Measurements from ENCODE around the gene RAB34. TPM values are rescaled to one million over a fixed set of nuclear protein-coding genes. Genes with fewer than 3 reads are reported as not detected.
"Not testable (repeated sequence)": the region's sequence is repeated elsewhere in the genome, so short reads cannot be mapped to it uniquely, and the experiment has no call there.

RAB34 gene
- total RNA-seq, 1 donor from 2014 or later: 22.2 TPM

- DNase-seq (ENCODE audit: low read depth in 2 of 2): peak in 1 of 2 donors; percentile 43
These were observed 29.0 kb upstream of the RAB34 start for GRCh38 chr17:28746611-28747050.

GRCh38 chr17:28745786-28746411 lies 28.2 kb upstream of the RAB34 start:
- no peak for DNase-seq (ENCODE audit: low read depth in 2 of 2)

GRCh38 chr17:28744972-28745785 lies 27.5 kb upstream of the RAB34 start:
- peak; percentile 48 to 65 for DNase-seq (ENCODE audit: low read depth in 2 of 2)

GRCh38 chr17:28744104-28744971 lies 26.7 kb upstream of the RAB34 start:
- DNase-seq (ENCODE audit: low read depth in 2 of 2): peak; percentile 39 to 52

GRCh38 chr17:28743243-28744103 lies 25.8 kb upstream of the RAB34 start, which contains the start of gene TRAF4:
Gene TRAF4, plus strand, starts transcription at chr17:28744011. Its CDS starts 102 bp downstream, at chr17:28744113.
- DNase-seq (ENCODE audit: low read depth in 2 of 2): peak; percentile 75 to 83

GRCh38 chr17:28741358-28742349 lies 24.0 kb upstream of the RAB34 start:
- DNase-seq (ENCODE audit: low read depth in 2 of 2): no peak

- no peak for DNase-seq (ENCODE audit: low read depth in 2 of 2)
These were observed 23.0 kb upstream of the RAB34 start for GRCh38 chr17:28740406-28741357.

GRCh38 chr17:28738680-28739384 lies 21.2 kb upstream of the RAB34 start:
- DNase-seq (ENCODE audit: low read depth in 2 of 2): no peak

- DNase-seq (ENCODE audit: low read depth in 2 of 2): no peak
These were observed 20.4 kb upstream of the RAB34 start for GRCh38 chr17:28737770-28738679.

GRCh38 chr17:28737316-28737715 lies 19.6 kb upstream of the RAB34 start:
- DNase-seq (ENCODE audit: low read depth in 2 of 2): no peak

GRCh38 chr17:28735913-28736769 lies 18.5 kb upstream of the RAB34 start:
- DNase-seq (ENCODE audit: low read depth in 2 of 2): not testable (repeated sequence)

- DNase-seq (ENCODE audit: low read depth in 2 of 2): no peak
These were observed 17.6 kb upstream of the RAB34 start for GRCh38 chr17:28735242-28735722.

GRCh38 chr17:28734712-28735241 lies 17.1 kb upstream of the RAB34 start:
- DNase-seq (ENCODE audit: low read depth in 2 of 2): no peak

GRCh38 chr17:28733346-28733745 lies 15.7 kb upstream of the RAB34 start:
- DNase-seq (ENCODE audit: low read depth in 2 of 2): no peak

- DNase-seq (ENCODE audit: low read depth in 2 of 2): no peak
These were observed 12.3 kb upstream of the RAB34 start for GRCh38 chr17:28729950-28730330.
